RPMI8226 (cell line): ENCODE measurements around the gene VAV3.
"Not testable (repeated sequence)": the region's sequence is repeated elsewhere in the genome, so short reads cannot be mapped to it uniquely, and the experiment has no call there.

Source experiments
- DNase-seq: peaks from one replicate; pipeline ENCODE4 v3.0.0-alpha.2; 2015

The VAV3 gene

GRCh38 chr1:107788206-107789202, 176.5 kb downstream of the VAV3 start:
- DNase-seq = no peak

- DNase-seq = peak; percentile 30
Measured at GRCh38 chr1:107787299-107787698, 177.7 kb downstream of the VAV3 start.

- DNase-seq = no peak
Measured at GRCh38 chr1:107786203-107786845, 178.7 kb downstream of the VAV3 start.

- no peak for DNase-seq
Measured at GRCh38 chr1:107785496-107786202, 179.3 kb downstream of the VAV3 start.

GRCh38 chr1:107782217-107782845, 182.6 kb downstream of the VAV3 start:
- DNase-seq = peak; percentile 60

GRCh38 chr1:107781245-107781644, 183.7 kb downstream of the VAV3 start:
- DNase-seq = no peak

GRCh38 chr1:107777664-107778047, 187.3 kb downstream of the VAV3 start:
- no peak for DNase-seq

- peak; percentile 5 for DNase-seq
Measured at GRCh38 chr1:107776900-107777663, 187.9 kb downstream of the VAV3 start.

- DNase-seq = no peak
Measured at GRCh38 chr1:107771377-107771776, 193.6 kb downstream of the VAV3 start.

GRCh38 chr1:107767156-107767582, 197.8 kb downstream of the VAV3 start:
- no peak for DNase-seq

GRCh38 chr1:107766533-107766932, 198.4 kb downstream of the VAV3 start:
- DNase-seq = no peak

GRCh38 chr1:107762751-107763390, 202.1 kb downstream of the VAV3 start:
- no peak for DNase-seq

- no peak for DNase-seq
Measured at GRCh38 chr1:107760065-107760464, 204.9 kb downstream of the VAV3 start.

- peak; percentile 70 for DNase-seq
Measured at GRCh38 chr1:107750364-107750959, 214.5 kb downstream of the VAV3 start.

GRCh38 chr1:107748531-107748930, 216.4 kb downstream of the VAV3 start:
- DNase-seq = peak; percentile 11

- no peak for DNase-seq
Measured at GRCh38 chr1:107741242-107741641, 223.7 kb downstream of the VAV3 start.

GRCh38 chr1:107740579-107740978, 224.4 kb downstream of the VAV3 start:
- no peak for DNase-seq

GRCh38 chr1:107739651-107740050, 225.3 kb downstream of the VAV3 start:
- no peak for DNase-seq

- DNase-seq = no peak
Measured at GRCh38 chr1:107739201-107739600, 225.8 kb downstream of the VAV3 start.

- not testable (repeated sequence) for DNase-seq
Measured at GRCh38 chr1:107733401-107733800, 231.6 kb downstream of the VAV3 start.

GRCh38 chr1:107727866-107728265, 237.1 kb downstream of the VAV3 start:
- no peak for DNase-seq
